ENCODE measurements around the gene UGP2.
"Not testable (repeated sequence)": the region's sequence is repeated elsewhere in the genome, so short reads cannot be mapped to it uniquely, and the experiment has no call there.

The UGP2 gene

GRCh38 chr2:63840081-63840784 is 1.5 kb upstream of the UGP2 start:
- no peak for DNase-seq (ENCODE audit: low spot score)

GRCh38 chr2:63840785-63841253 is 877 bp upstream of the UGP2 start:
- DNase-seq (ENCODE audit: low spot score), result peak; percentile 98

- DNase-seq (ENCODE audit: low spot score), result peak; percentile 43
These were observed 709 bp downstream of the UGP2 start for GRCh38 chr2:63842149-63843061.

GRCh38 chr2:63843093-63843492 is 1.4 kb downstream of the UGP2 start:
- DNase-seq (ENCODE audit: low spot score), result no peak

GRCh38 chr2:63843791-63844190 is 2.1 kb downstream of the UGP2 start:
- DNase-seq (ENCODE audit: low spot score), result no peak

GRCh38 chr2:63844616-63845015 is 2.9 kb downstream of the UGP2 start:
- no peak for DNase-seq (ENCODE audit: low spot score)

- no peak for DNase-seq (ENCODE audit: low spot score)
These were observed 4.2 kb downstream of the UGP2 start for GRCh38 chr2:63845866-63846265.

- no peak for DNase-seq (ENCODE audit: low spot score)
These were observed 4.8 kb downstream of the UGP2 start for GRCh38 chr2:63846487-63846886.

- DNase-seq (ENCODE audit: low spot score), result not testable (repeated sequence)
These were observed 5.9 kb downstream of the UGP2 start for GRCh38 chr2:63847571-63847970.

GRCh38 chr2:63849381-63850203 is 7.9 kb downstream of the UGP2 start:
- no peak for DNase-seq (ENCODE audit: low spot score)

GRCh38 chr2:63850204-63850571 is 8.5 kb downstream of the UGP2 start:
- no peak for DNase-seq (ENCODE audit: low spot score)

GRCh38 chr2:63850649-63851048 is 9.0 kb downstream of the UGP2 start:
- no peak for DNase-seq (ENCODE audit: low spot score)

- DNase-seq (ENCODE audit: low spot score), result no peak
These were observed 10.1 kb downstream of the UGP2 start for GRCh38 chr2:63851691-63852311.

GRCh38 chr2:63853527-63854310 is 12.0 kb downstream of the UGP2 start:
- DNase-seq (ENCODE audit: low spot score), result no peak

- peak; percentile 23 for DNase-seq (ENCODE audit: low spot score)
These were observed 14.0 kb downstream of the UGP2 start for GRCh38 chr2:63855418-63856302.

GRCh38 chr2:63856303-63856603 is 14.6 kb downstream of the UGP2 start:
- DNase-seq (ENCODE audit: low spot score), result no peak

GRCh38 chr2:63858291-63858690 is 16.6 kb downstream of the UGP2 start:
- no peak for DNase-seq (ENCODE audit: low spot score)

GRCh38 chr2:63861220-63861822 is 19.6 kb downstream of the UGP2 start:
- DNase-seq (ENCODE audit: low spot score), result peak; percentile 42

- DNase-seq (ENCODE audit: low spot score), result no peak
These were observed 21.1 kb downstream of the UGP2 start for GRCh38 chr2:63862806-63863205.

- no peak for DNase-seq (ENCODE audit: low spot score)
These were observed 22.0 kb downstream of the UGP2 start for GRCh38 chr2:63863707-63864106.
